GM12864 (cell line): Measurements from ENCODE around the gene SSH2.

ENCODE experiments used
- DNase-seq: peaks from one replicate; pipeline ENCODE4 v3.0.0-alpha.2; 2011; ENCODE audit warnings: low read depth
- H3K4me3 ChIP-seq: 2 replicates; pipeline ENCODE4 v1.5.1; 2011; ENCODE audit warnings: mild to moderate bottlenecking, low read depth, low read length, control low read depth
- TF ChIP-seq, protein P1 (sequence below): IDR thresholded peaks from 2 replicates; pipeline ENCODE4 v1.5.1; 2011; ENCODE audit warnings: low read depth, mild to moderate bottlenecking, moderate library complexity, low read length, control low read depth, inconsistent platforms; ENCODE audit errors: missing control alignments

Gene SSH2

DNA sequence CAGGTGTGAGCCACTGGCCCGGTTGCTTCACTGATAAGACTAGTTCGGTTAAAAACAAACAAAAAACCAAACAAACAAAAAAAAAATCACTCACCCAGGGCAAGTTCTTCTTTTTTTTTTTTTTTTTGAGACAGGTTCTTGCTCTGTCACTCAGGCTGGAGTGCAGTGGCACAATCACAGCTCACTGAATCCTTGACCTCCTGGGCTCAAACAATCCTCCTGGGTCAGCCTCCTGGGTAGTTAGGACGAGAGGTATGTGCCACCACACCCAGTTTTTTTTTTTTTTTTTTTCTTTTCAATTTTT lies 187.9 kb downstream of the SSH2 start:
- no peak overlapping the region for H3K4me3 ChIP-seq
- no peak for DNase-seq

DNA sequence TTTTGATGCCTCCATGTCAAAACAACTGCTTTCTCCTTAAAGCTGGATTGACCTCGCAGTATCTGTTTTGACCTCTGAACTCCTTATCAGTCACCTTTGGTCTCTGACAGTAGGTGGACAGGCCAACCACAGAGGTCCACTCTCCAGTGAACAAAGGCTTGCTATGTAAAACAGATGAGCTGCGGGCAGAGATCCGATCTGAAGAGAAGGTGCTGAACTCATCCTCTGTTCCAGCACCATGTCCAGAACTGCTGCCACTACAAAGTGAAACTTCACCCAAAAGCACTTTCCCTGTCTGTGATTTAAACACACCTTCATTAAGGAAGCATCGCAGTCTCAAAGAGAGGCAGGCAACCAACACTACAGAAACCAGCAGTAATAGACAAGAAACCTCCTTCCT lies 190.0 kb downstream of the SSH2 start:
- DNase-seq = no peak
- TF ChIP-seq, protein P1, sequence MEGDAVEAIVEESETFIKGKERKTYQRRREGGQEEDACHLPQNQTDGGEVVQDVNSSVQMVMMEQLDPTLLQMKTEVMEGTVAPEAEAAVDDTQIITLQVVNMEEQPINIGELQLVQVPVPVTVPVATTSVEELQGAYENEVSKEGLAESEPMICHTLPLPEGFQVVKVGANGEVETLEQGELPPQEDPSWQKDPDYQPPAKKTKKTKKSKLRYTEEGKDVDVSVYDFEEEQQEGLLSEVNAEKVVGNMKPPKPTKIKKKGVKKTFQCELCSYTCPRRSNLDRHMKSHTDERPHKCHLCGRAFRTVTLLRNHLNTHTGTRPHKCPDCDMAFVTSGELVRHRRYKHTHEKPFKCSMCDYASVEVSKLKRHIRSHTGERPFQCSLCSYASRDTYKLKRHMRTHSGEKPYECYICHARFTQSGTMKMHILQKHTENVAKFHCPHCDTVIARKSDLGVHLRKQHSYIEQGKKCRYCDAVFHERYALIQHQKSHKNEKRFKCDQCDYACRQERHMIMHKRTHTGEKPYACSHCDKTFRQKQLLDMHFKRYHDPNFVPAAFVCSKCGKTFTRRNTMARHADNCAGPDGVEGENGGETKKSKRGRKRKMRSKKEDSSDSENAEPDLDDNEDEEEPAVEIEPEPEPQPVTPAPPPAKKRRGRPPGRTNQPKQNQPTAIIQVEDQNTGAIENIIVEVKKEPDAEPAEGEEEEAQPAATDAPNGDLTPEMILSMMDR = no peak
- no peak overlapping the region for H3K4me3 ChIP-seq

More for the DNA sequence above, 187.9 kb downstream of the SSH2 start:
- TF ChIP-seq, protein P1 = no peak

DNA sequence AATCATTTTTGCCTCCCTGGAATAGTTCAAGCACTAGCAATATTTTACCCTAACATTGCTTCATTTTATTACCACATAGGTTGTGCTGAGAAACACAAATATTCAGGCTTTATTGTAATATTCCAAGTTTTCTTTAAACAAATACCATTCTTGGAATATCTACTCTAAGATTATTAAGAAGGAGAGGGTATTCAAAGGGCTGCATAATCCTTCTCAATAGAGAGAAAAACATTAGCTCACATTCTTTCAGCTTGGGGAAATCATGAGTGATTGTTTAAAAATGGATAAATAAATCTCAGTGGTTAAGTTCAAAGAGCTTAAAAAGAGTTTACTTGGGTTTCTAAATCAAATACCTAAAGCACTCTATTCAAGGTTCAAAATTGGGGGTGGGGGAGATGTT lies 195.4 kb downstream of the SSH2 start:
- DNase-seq = no peak
- TF ChIP-seq, protein P1 = no peak
- no peak overlapping the region for H3K4me3 ChIP-seq

DNA sequence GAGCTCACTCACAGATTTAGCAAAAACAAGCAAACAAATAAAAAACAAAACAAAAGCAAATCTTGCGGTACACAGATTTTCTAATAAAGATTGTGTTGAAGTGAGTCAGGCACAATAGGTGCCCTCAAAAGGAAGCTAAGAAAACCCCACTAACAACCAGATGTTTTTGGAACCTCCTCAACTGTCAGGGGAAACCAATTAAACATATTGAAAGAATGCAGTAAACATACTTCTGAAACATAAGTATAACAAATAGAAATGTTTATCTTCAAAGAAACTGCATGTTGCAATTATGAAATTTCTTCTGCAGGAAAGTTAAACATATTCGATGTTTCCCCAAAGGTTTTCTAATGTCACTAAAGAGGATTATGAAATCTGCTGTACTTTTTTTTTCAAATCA lies 196.9 kb downstream of the SSH2 start:
- TF ChIP-seq, protein P1 = no peak
- no peak for DNase-seq

DNA sequence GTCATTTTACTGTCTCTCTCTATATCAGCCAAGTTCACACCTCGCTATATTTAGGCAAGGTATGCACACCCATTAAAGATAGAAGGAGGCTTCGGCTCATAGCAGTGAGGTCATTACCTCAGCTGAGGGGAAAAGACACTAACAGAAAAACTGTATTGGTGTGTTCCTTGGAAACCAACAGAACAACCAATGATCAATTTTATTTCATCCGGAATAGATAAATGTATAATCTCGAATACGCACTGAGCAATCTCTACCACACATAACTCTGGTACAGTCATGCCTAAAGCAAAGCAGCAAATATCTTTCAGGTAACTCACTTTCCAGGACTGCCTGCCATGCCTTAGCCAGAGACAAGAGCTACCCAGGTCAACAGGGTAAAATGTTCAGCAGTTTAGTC lies 197.4 kb downstream of the SSH2 start:
- TF ChIP-seq, protein P1 = no peak

More for the DNA sequence above, 196.9 kb downstream of the SSH2 start:
- no peak overlapping the region for H3K4me3 ChIP-seq

DNA sequence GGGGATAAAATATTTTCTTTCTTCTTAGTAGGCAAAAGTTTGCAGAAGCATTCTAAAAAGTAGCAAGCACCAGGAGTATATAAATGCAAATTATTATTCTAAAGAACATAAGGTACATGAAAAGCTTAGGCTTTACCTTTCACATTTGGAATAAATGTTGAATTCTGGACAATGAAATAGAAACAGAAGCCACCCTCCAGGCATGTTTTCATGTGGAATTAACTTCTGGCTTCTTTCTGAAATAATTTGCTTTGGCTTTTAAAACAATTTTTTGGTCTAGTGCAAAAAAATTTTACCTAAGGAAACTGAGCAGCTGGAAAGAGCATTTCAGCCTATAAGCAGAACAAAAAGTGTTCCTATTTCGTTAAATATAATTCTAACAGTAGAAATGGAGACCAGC lies 197.8 kb downstream of the SSH2 start:
- no peak overlapping the region for H3K4me3 ChIP-seq
- TF ChIP-seq, protein P1 = no peak
- DNase-seq = no peak

More for the DNA sequence above, 197.4 kb downstream of the SSH2 start:
- H3K4me3 ChIP-seq = no peak overlapping the region
- DNase-seq = no peak

DNA sequence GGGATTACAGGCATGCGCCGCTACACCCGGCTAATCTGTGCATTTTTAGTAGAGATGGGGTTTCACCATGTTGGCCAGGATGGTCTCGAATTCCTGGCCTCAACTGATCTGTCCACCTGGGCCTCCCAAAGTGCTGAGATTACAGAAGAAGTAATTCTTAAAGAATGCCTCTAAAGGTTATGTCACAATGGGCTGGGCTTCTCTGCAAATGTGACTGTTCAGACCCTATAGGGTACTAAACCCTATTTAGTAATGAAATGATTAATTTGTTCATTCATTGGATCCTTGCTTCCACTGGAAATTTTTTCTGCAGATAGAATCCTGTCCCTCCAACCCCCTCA lies 198.5 kb downstream of the SSH2 start:
- no peak overlapping the region for H3K4me3 ChIP-seq
- no peak for DNase-seq
- TF ChIP-seq, protein P1 = no peak
